WERI-Rb-1 (cell line): ENCODE data around the gene LOXL1.

Source experiments
- DNase-seq: peaks from one replicate; pipeline ENCODE4 v3.0.0-alpha.2; 2020
- H3K27ac ChIP-seq: fragments of 250-450 bp; sonication (Bioruptor Pico); 2 replicates; pipeline ENCODE4 v1.5.1; 2020; ENCODE audit warnings: mild to moderate bottlenecking, moderate library complexity
- H3K27me3 ChIP-seq: fragments of 250-450 bp; sonication (Bioruptor Pico); 2 replicates; pipeline ENCODE4 v1.5.1; 2021; ENCODE audit warnings: mild to moderate bottlenecking, low read depth, moderate library complexity; ENCODE audit not compliant: insufficient read depth, severe bottlenecking
- H3K36me3 ChIP-seq: fragments of 250-450 bp; sonication (Bioruptor Pico); 2 replicates; pipeline ENCODE4 v1.5.1; 2020; ENCODE audit warnings: mild to moderate bottlenecking, moderate library complexity
- H3K4me3 ChIP-seq: 2 replicates; pipeline ENCODE4 v1.5.1; 2011; ENCODE audit warnings: low read depth, mild to moderate bottlenecking, control low read depth, low read length
- H3K9me3 ChIP-seq: fragments of 250-450 bp; sonication (Bioruptor Pico); 2 replicates; pipeline ENCODE4 v1.5.1; 2021; ENCODE audit warnings: mild to moderate bottlenecking, moderate library complexity; ENCODE audit not compliant: severe bottlenecking
- CTCF ChIP-seq: IDR thresholded peaks from 2 replicates; pipeline ENCODE4 v1.5.1; 2011; ENCODE audit warnings: low read depth, mild to moderate bottlenecking, control low read depth, inconsistent platforms, low read length

LOXL1 gene

DNA sequence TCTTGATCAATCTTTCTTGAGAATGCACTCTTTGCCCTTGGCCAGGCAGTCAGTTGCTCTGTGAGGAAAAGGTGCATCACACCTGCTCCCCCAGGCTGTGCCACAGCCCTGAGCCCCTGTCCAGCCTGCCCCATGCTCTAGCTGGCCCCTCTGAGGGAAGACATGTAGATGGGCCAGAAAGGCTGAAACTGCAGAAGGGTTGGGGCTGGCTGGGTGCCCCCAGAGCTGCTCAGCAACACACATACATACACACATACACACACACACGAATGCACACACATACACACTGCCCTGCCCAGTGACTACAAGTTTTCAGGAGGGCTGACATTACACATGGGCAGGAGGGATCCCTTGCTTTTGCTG lies 36.5 kb upstream of the LOXL1 start:
- DNase-seq = no peak
- no peak overlapping the region for H3K4me3 ChIP-seq
- H3K36me3 ChIP-seq = no peaks in the 10 kb centered on the region
- no peak overlapping the region for H3K27ac ChIP-seq
- H3K9me3 ChIP-seq = peaks cover 6% of the 10 kb centered on the region
- H3K27me3 ChIP-seq = no peaks in the 10 kb centered on the region
- TF ChIP-seq CTCF = no peak

GRCh38 chr15:73891328-73892315 lies 34.6 kb upstream of the LOXL1 start:
- no peak for TF ChIP-seq CTCF
- H3K27ac ChIP-seq = no peak overlapping the region
- H3K9me3 ChIP-seq = peaks cover 6% of the 10 kb centered on the region
- DNase-seq = no peak
- no peaks in the 10 kb centered on the region for H3K27me3 ChIP-seq
- H3K36me3 ChIP-seq = no peaks in the 10 kb centered on the region
- H3K4me3 ChIP-seq = no peak overlapping the region

GRCh38 chr15:73892446-73893226 lies 33.6 kb upstream of the LOXL1 start:
- peaks cover 6% of the 10 kb centered on the region for H3K9me3 ChIP-seq
- no peak for DNase-seq
- H3K27ac ChIP-seq = no peak overlapping the region
- no peaks in the 10 kb centered on the region for H3K36me3 ChIP-seq
- no peak overlapping the region for H3K4me3 ChIP-seq
- TF ChIP-seq CTCF = no peak
- no peaks in the 10 kb centered on the region for H3K27me3 ChIP-seq

DNA sequence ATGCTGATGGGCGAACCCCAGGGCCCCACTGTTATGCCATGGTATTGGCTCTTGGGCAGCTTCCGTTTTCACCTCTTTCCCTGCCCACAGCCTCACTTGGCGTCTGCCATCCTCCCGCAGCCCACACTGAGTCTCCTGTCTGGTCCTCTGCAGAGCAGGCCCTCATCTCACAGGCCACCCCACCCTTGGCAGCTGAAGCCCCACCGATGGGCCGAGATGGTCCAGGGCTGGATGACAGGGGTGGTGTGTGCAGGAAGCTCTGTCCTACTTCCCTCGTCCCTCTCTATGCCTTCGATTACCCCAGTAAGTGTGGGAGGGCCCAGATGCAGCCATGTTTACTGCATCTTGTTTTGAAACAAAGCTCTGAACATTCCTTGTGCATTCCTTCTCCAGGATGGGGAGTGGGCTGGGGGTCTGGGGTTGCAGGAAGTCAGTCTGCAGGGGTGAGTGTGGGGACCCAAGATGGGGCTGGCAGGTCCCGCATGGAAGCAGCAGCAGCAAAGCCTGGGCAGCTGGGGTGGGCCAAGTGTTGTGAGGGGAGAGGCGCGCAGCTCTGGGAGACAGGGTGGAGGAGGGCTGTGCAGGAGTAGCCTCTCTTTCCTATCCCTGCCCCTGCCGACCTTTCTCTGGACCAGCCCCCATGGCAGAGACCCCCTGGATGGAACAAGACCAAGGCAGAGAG lies 32.0 kb upstream of the LOXL1 start:
- H3K36me3 ChIP-seq = no peaks in the 10 kb centered on the region
- H3K27ac ChIP-seq = no peak overlapping the region
- H3K27me3 ChIP-seq = no peaks in the 10 kb centered on the region
- H3K9me3 ChIP-seq = peaks cover 6% of the 10 kb centered on the region
- no peak for TF ChIP-seq CTCF
- DNase-seq = no peak
- no peak overlapping the region for H3K4me3 ChIP-seq

DNA sequence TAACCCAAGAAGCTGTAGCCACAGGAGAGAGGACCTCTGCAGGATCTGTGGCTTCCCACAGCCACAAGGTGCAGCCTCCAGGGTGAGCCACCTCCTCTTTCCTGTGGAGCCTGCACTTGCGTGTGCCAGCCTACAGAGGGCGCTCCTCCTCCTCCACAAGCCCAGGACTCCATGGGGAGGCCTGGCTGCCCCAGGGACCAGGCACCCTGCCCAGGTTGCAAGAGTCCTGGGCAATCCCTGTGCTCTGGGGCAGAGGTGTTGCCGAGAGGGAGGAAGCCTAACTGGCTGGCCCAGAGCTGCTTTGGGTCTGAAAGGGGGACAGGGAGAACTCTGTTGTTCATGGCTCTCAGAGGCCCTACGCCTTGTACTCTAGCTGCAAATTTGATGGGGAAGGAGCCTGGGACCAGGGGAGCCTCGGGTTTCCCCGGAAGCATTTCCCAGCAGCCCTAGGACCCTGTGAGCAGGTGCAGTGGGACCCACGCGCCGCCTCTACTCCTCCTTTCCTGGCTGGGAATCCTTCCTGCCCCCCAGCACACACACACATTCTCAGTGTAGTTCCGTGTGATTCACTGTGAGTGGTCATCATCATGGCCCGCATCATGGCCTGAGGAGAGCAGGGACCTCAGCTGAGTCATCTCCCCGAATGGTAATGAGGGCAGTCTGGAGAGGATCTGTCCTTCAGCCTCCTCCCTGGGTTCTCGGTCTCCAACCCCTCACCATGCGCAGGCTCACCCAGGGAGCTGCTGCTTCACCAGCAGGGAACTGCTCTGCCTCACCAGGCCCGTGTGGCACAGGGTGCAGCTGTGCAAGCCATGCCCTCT lies 28.6 kb upstream of the LOXL1 start:
- Histone ChIP-seq H3K27ac (no peak overlapping the region), H3K9me3 (no peaks in the 10 kb centered on the region), H3K4me3 (no peak overlapping the region), H3K36me3 (no peaks in the 10 kb centered on the region), H3K27me3 (no peaks in the 10 kb centered on the region)
- TF ChIP-seq CTCF = peak; percentile 95
- DNase-seq = peak; percentile 72
